Measurements from ENCODE around the gene SLN. TPM values are rescaled to one million over a fixed set of nuclear protein-coding genes. Genes with fewer than 3 reads are reported as not detected.

SLN gene
- total and polyA plus RNA-seq, 2 donors (not counting 3 experiments of a cell fraction or from before 2014, with no cell fraction given) = 0.25 TPM; not detected in 1

GRCh38 chr11:107705027-107705426 is 6.8 kb downstream of the SLN start:
- no peaks in the 10 kb centered on the region for H3K79me2 ChIP-seq (ENCODE audit: control insufficient read depth, insufficient read depth, low read length)
- no peaks in the 10 kb centered on the region for H3K9me3 ChIP-seq (replicated peaks; ENCODE audit: control insufficient read depth, insufficient read depth, low read length)
- ChIA-PET POLR2A (no interaction called here), CTCF (interaction anchor here (1.4 kb wide), 1 partner anchor 66 kb away, joined by 3 read pairs; no protein-coding TSS in a partner anchor)
- no peak for TF ChIP-seq POLR2A (IDR thresholded peaks at IDR 0.05; ENCODE audit: low read depth, low read length)
- TF ChIP-seq POLR2AphosphoS5 (IDR thresholded peaks at IDR 0.05; ENCODE audit: insufficient read depth, low read depth, low read length) = no peak
- no peak for TF ChIP-seq JUN (IDR thresholded peaks at IDR 0.05; ENCODE audit: borderline replicate concordance, insufficient read depth, insufficient read length, low read depth)
- TF ChIP-seq MYC (IDR thresholded peaks at IDR 0.05; ENCODE audit: low read depth, low read length) = no peak
- TF ChIP-seq EZH2 (IDR thresholded peaks at IDR 0.05; ENCODE audit: borderline replicate concordance, low read depth, low read length, severe bottlenecking) = no peak
- TF ChIP-seq GATA2 (IDR thresholded peaks at IDR 0.05; ENCODE audit: insufficient read depth, insufficient read length, low read depth, low read length) = no peak
- peak; percentile 85 for TF ChIP-seq FOS (IDR thresholded peaks at IDR 0.05; ENCODE audit: borderline replicate concordance, insufficient read depth, low read length)
- FAIRE-seq (peak; percentile 33), DNase-seq (ENCODE audit: low read depth, low spot score) (peak; percentile 48)
- H3K4me3 ChIP-seq (replicated peaks in 1 of 3; ENCODE audit: insufficient read depth in 1 of 3, low read depth in 1 of 3, low read length in 3 of 3) = no peak overlapping the region
- no peaks in the 10 kb centered on the region for H3K4me1 ChIP-seq (ENCODE audit: control insufficient read depth, extremely low read depth, insufficient read depth, low read length)
- H3K27me3 ChIP-seq (ENCODE audit: control insufficient read depth in 2 of 2, insufficient read depth in 2 of 2, low read length in 2 of 2) = peaks cover 2 to 11% of the 10 kb centered on the region in 2 experiments
- H3K9ac ChIP-seq (replicated peaks; ENCODE audit: extremely low read depth, insufficient read depth, low read length) = no peak overlapping the region
- no peaks in the 10 kb centered on the region for H4K20me1 ChIP-seq (replicated peaks; ENCODE audit: control insufficient read depth, extremely low read depth, insufficient read depth, low read length)
- H3K4me2 ChIP-seq (ENCODE audit: insufficient read depth, low read length) = no peak overlapping the region
- H3K27ac ChIP-seq (ENCODE audit: insufficient read depth, low read depth, low read length) = no peak overlapping the region
- dilution Hi-C loops (cut with MboI; ENCODE audit: extremely low pct_ligation_motif_present, low sequenced_read_pairs) = no loop called here
- no peak overlapping the region for H2AFZ ChIP-seq (ENCODE audit: low read depth, low read length)
- H3K9me1 ChIP-seq (replicated peaks; ENCODE audit: control insufficient read depth, extremely low read depth, insufficient read depth, low read length) = no peaks in the 10 kb centered on the region
- no TSS peak for BruUV-seq (replicated peaks)
- no peaks in the 10 kb centered on the region for H3K36me3 ChIP-seq (ENCODE audit: control insufficient read depth in 2 of 2, extremely low read depth in 1 of 2, insufficient read depth in 2 of 2, low read length in 2 of 2)
- intact Hi-C loops (cut with micrococcal nuclease) = no loop called here

GRCh38 chr11:107704451-107704850 is 7.4 kb downstream of the SLN start:
- Histone ChIP-seq H3K9me3 (replicated peaks; ENCODE audit: control insufficient read depth, insufficient read depth, low read length) (no peaks in the 10 kb centered on the region), H3K79me2 (ENCODE audit: control insufficient read depth, insufficient read depth, low read length) (no peaks in the 10 kb centered on the region), H3K4me3 (replicated peaks in 1 of 3; ENCODE audit: insufficient read depth in 1 of 3, low read depth in 1 of 3, low read length in 3 of 3) (no peak overlapping the region), H4K20me1 (replicated peaks; ENCODE audit: control insufficient read depth, extremely low read depth, insufficient read depth, low read length) (no peaks in the 10 kb centered on the region), H3K27ac (ENCODE audit: insufficient read depth, low read depth, low read length) (no peak overlapping the region), H3K4me2 (ENCODE audit: insufficient read depth, low read length) (no peak overlapping the region), H3K27me3 (ENCODE audit: control insufficient read depth in 2 of 2, insufficient read depth in 2 of 2, low read length in 2 of 2) (peaks cover 2 to 7% of the 10 kb centered on the region in 2 experiments), H3K4me1 (ENCODE audit: control insufficient read depth, extremely low read depth, insufficient read depth, low read length) (no peaks in the 10 kb centered on the region), H2AFZ (ENCODE audit: low read depth, low read length) (no peak overlapping the region), H3K9ac (replicated peaks; ENCODE audit: extremely low read depth, insufficient read depth, low read length) (no peak overlapping the region), H3K36me3 (ENCODE audit: control insufficient read depth in 2 of 2, extremely low read depth in 1 of 2, insufficient read depth in 2 of 2, low read length in 2 of 2) (no peaks in the 10 kb centered on the region), H3K9me1 (replicated peaks; ENCODE audit: control insufficient read depth, extremely low read depth, insufficient read depth, low read length) (no peaks in the 10 kb centered on the region)
- ChIA-PET POLR2A (no interaction called here), CTCF (interaction anchor here (1.4 kb wide), 1 partner anchor 67 kb away, joined by 3 read pairs; no protein-coding TSS in a partner anchor)
- no peak for FAIRE-seq
- BruUV-seq (replicated peaks) = no TSS peak
- dilution Hi-C loops (cut with MboI; ENCODE audit: extremely low pct_ligation_motif_present, low sequenced_read_pairs) (no loop called here), intact Hi-C loops (cut with micrococcal nuclease) (no loop called here)
- no peak for DNase-seq (ENCODE audit: low read depth, low spot score)
- TF ChIP-seq EZH2 (IDR thresholded peaks at IDR 0.05; ENCODE audit: borderline replicate concordance, low read depth, low read length, severe bottlenecking) (no peak), POLR2A (IDR thresholded peaks at IDR 0.05; ENCODE audit: low read depth, low read length) (no peak), FOS (IDR thresholded peaks at IDR 0.05; ENCODE audit: borderline replicate concordance, insufficient read depth, low read length) (no peak)

Measured in endothelial cell of umbilical vein (primary cell).